GM11168 (cell line): Measurements from ENCODE around the gene CCDC50.

Source experiments
- in situ Hi-C: fragments of 300-500 bp; cut with MboI; formaldehyde crosslinking; loops from one replicate; pipeline ENCODE4 v1.12.0; 2022; ENCODE audit warnings: low sequenced_read_pairs; ENCODE audit not compliant: unreplicated experiment

The CCDC50 gene, protein sequence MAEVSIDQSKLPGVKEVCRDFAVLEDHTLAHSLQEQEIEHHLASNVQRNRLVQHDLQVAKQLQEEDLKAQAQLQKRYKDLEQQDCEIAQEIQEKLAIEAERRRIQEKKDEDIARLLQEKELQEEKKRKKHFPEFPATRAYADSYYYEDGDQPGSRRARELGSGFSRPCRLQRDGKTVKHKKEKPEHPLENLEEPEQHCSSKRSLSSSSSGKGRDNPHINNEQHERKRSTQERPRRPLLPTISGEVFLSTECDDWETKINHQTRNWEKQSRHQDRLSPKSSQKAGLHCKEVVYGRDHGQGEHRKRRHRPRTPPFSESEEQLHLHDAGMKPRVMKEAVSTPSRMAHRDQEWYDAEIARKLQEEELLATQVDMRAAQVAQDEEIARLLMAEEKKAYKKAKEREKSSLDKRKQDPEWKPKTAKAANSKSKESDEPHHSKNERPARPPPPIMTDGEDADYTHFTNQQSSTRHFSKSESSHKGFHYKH

DNA sequence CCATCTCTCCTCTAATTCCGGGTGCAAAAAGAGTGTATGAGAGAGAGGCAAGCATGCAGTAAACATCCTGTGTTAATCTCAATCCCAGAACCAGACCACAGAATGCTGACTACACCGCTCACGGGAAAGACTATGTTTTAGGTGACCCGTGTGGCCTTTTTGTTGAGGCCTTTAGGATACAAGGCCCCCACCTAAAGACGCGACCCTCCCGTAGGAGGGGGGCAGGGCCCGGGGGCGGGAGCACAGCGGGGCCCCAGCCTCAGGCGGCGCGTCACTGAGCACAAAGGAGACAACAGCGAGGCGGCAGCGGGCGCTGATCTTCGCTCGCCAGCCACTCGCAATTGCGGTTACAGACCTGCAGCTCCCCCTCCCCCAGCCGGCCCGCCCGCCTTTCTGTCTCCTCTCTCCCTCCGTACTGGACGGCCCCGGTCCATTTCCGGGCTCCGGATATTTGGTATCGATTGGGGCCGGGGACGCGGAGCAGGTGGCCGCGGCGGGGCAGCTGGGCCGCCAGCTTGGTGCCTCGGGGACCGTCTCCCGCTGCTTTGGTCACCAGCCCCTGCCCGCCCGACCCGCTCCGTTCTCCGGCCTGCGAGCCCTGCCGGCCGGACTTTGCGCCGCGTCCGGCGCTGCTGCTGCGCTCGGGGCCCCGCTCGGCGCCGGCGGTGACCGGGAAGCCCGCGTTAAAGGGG lies at the start of gene CCDC50:
CCDC50 (plus strand) TSS at position 433 of the 692 bp plus-strand sequence. CDS start 281 bp downstream, outside the sequence.
- in situ Hi-C loops, result no loop called here

DNA sequence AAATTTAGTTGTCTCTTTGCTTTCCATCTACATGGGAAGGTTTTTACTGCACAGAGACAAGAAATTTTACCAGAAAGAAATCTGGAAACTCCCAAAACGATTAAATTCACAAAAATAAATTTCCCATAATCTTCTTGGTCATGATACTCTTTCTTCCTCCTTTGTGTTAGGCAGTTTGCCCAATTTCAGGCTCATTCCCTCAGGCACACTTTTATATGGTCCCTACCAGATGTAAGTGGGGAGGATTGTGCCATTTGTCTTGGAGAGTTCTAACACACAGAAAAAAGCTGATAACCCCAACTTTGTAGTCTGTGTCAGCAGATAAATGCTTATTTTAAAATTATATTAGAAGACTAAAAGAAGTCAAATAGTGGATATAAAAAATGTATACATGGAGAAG lies 49.1 kb upstream of the CCDC50 start:
- in situ Hi-C loops, result no loop called here

GRCh38 chr3:191280882-191281281 lies 48.3 kb upstream of the CCDC50 start:
- in situ Hi-C loops, result no loop called here

- in situ Hi-C loops, result no loop called here
These were observed 46.7 kb upstream of the CCDC50 start for GRCh38 chr3:191282251-191283185.

- in situ Hi-C loops, result no loop called here
These were observed 45.8 kb upstream of the CCDC50 start for GRCh38 chr3:191283400-191283799.

- in situ Hi-C loops, result no loop called here
These were observed 38.7 kb upstream of the CCDC50 start for GRCh38 chr3:191290311-191291025.

GRCh38 chr3:191292243-191293015 lies 36.8 kb upstream of the CCDC50 start:
- in situ Hi-C loops, result no loop called here

DNA sequence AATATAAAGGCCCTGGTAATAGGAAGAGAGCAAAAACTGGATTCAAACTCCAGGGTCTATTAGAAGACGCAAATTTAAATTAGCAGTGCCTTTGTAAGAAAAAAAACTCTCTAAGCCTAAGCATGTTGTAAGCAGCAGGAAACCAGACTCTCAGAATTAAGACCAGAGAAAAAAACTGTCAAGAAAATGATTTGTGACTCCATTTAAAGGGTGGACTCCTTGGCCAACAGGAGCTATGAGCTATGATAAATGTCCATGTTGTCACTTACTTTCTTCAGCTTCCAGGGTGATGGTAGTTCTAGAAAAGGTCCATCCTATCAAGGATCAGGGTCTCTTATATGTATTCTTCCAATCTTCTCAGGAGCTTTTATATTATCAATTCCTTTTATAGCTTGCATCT lies 34.9 kb upstream of the CCDC50 start:
- in situ Hi-C loops, result no loop called here

GRCh38 chr3:191296041-191296541 lies 33.1 kb upstream of the CCDC50 start:
- in situ Hi-C loops, result no loop called here

DNA sequence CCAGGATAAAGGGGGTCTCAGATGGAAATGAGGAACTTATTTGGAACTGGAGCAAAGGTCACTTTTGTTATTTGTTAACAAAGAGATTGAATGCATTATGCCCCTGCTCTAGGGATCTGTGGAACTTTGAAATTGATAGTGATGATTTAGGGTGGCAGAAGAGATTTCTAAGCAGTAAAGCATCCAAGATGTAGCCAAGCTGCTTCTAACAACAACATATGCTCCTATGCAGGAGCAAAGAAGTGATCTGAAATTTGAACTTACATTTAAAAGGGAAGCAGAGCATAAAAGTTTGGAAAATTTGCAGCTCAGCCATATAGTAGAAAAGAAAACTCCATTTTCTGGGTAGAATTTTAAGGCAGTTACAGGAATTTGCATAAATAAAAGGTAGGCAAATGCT lies 30.3 kb upstream of the CCDC50 start:
- in situ Hi-C loops, result no loop called here

GRCh38 chr3:191300422-191300821 lies 28.8 kb upstream of the CCDC50 start:
- in situ Hi-C loops, result no loop called here

GRCh38 chr3:191301017-191301416 lies 28.2 kb upstream of the CCDC50 start:
- in situ Hi-C loops, result no loop called here

DNA sequence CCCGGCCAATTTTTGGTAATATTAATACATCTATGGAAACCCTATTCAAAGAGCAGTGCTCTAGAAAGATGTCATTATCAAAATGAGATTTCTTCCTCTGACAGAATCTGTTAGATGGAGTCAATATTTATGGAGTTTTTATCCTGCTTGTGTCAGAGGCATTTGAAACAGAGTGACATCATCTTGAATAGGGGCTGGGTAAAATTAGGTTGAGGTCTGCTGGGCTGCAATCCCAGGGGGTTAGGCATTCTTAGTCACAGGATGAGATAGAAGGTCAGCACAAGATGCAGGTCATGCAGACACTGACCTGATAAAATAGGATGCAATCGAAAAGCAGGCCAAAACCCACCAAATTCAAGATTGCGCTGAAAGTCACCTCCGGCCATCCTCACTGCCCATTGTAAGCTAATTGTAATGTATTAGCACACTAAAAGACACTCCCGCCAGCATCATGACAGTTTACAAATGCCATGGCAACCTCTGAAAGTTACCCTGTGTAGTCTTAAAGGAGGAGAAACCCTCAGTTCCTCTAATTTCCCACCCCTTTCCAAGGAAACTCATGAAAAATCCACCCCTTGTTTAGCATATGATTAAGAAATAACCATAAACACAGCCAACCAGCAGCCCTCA lies 27.3 kb upstream of the CCDC50 start:
- in situ Hi-C loops, result no loop called here

- in situ Hi-C loops, result no loop called here
These were observed 26.7 kb upstream of the CCDC50 start for GRCh38 chr3:191302451-191302850.

DNA sequence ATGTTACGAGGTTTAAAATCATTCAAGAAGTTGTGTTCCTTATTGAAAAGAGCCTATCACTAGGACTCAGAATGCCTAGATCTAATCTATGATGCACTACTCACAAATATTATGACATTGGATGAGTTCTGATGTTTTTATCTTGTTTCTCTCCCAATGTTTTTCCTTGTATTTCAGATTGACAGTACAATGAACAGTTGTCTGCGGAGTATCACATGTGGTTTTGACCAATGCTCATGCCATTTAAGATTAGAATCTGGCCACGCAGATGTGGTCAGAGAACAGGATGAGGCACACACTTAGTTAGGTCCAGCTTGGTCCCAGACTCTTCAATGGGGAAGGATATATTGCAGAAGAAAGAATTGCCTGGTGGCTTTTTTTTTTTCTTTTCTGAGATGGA lies 25.6 kb upstream of the CCDC50 start:
- in situ Hi-C loops, result no loop called here

DNA sequence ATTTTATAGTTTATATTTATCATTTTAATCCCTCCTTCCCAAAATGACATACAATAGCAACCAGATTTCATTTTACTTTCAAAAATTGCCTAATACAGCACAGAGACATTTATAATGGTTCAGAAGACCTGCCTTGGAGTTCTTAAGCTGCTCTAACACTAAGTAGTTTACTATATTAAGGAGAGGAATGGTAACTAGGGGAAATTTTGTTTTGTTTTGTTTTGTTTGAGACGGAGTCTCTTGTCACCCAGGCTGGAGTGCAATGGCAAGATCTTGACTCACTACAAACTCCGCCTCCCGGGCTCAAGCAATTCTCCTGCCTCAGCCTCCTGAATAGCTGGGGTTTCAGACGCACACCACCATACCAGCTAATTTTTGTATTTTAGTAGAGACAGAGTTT lies 22.8 kb upstream of the CCDC50 start:
- in situ Hi-C loops, result no loop called here

GRCh38 chr3:191307341-191307740 lies 21.9 kb upstream of the CCDC50 start:
- in situ Hi-C loops, result no loop called here

- in situ Hi-C loops, result no loop called here
These were observed 15.9 kb upstream of the CCDC50 start for GRCh38 chr3:191313296-191313695.
